H1 (cell line): Measurements from ENCODE around the gene RPP25L. TPM values are rescaled to one million over a fixed set of nuclear protein-coding genes. Genes with fewer than 3 reads are reported as not detected.

Experiments used
- ATF2 ChIP-seq: IDR thresholded peaks from 2 replicates; pipeline ENCODE4 v1.6.1; 2012; ENCODE audit warnings: low read length, inconsistent platforms
- EZH2 ChIP-seq: fragments of 200-600 bp; sonication (generic); IDR thresholded peaks from 2 replicates; pipeline ENCODE4 v1.7.1; 2012; ENCODE audit warnings: low read depth, mild to moderate bottlenecking, moderate library complexity, low read length, inconsistent platforms; ENCODE audit not compliant: severe bottlenecking
- KDM5A ChIP-seq: fragments of 200-600 bp; IDR thresholded peaks from 2 replicates; pipeline ENCODE4 v1.7.1; 2012; ENCODE audit warnings: mild to moderate bottlenecking, low read length, inconsistent platforms, mixed read lengths
- MAX ChIP-seq: IDR thresholded peaks from 2 replicates; pipeline ENCODE4 v1.6.1; 2012; ENCODE audit warnings: inconsistent platforms
- NANOG ChIP-seq: IDR thresholded peaks from 2 replicates; pipeline ENCODE4 v1.6.1; 2011; ENCODE audit warnings: low read length, low read depth, mild to moderate bottlenecking, inconsistent platforms; ENCODE audit not compliant: insufficient read depth, poor library complexity, severe bottlenecking
- POLR2AphosphoS5 ChIP-seq: IDR thresholded peaks from 2 replicates; pipeline ENCODE4 v1.6.1; 2011; ENCODE audit warnings: low read depth, low read length
- SIX5 ChIP-seq: IDR thresholded peaks from 2 replicates; pipeline ENCODE4 v1.6.1; 2011; ENCODE audit warnings: mild to moderate bottlenecking, low read depth, low read length
- SP2 ChIP-seq: IDR thresholded peaks from 2 replicates; pipeline ENCODE4 v1.6.1; 2012; ENCODE audit warnings: mild to moderate bottlenecking, low read length, inconsistent platforms
- SUZ12 ChIP-seq: fragments of 200-600 bp; sonication (generic); IDR thresholded peaks from 2 replicates; pipeline ENCODE4 v1.6.1; 2012; ENCODE audit warnings: mild to moderate bottlenecking, inconsistent platforms, low read length, moderate library complexity, mixed read lengths
- TEAD4 ChIP-seq: IDR thresholded peaks from 2 replicates; pipeline ENCODE4 v1.6.1; 2012; ENCODE audit warnings: low read depth, low read length, inconsistent platforms, mixed read lengths
- polyA plus RNA-seq, 7 experiments: library from polyadenylated mRNA; depleted of rRNA in 3 of 7; stranded (reverse) in 5 of 7; unstranded in 2 of 7; fragments of >200 nt in 5 of 7; fragments of 200-250 nt in 2 of 7; gene quantifications; 1 replicate in 5 of 7; 2 replicates in 1 of 7; 4 replicates in 1 of 7; pipeline versions ENCODE4 v1.2.1 to v1.2.3, GENCODE V29; 2011 to 2013; ENCODE audit warnings: missing spikeins in 2 of 7, mixed read lengths in 2 of 7
- total RNA-seq: library from RNA; stranded (reverse); fragmentation: NEBNext Ultra II Directional; extraction: Animal tissue kit (Norgen Biotek cat#: 25700); gene quantifications from 2 replicates; pipeline ENCODE4 v1.2.1, GENCODE V29; 2021

RPP25L gene
- total and polyA plus RNA-seq, 2 of the 8 experiments (the other 6 are each of a cell fraction or from before 2014, with no cell fraction given): 21.6 to 75.0 TPM

GRCh38 chr9:34570376-34570775 lies 41.5 kb downstream of the RPP25L start (continued):
- TF ChIP-seq ATF2 (no peak), TEAD4 (no peak), EZH2 (no peak), NANOG (no peak), MAX (no peak), SUZ12 (no peak), SP2 (no peak), SIX5 (no peak), POLR2AphosphoS5 (no peak), KDM5A (no peak)
